DND-41 (cell line): ENCODE results near the gene TBX4.

Experiments
- ATAC-seq: fragments of 200-7000 bp; cut with Tn5 transposase; 3 replicates; pipeline ENCODE4 v1.9.1; 2021; ENCODE audit warnings: low read depth; ENCODE audit not compliant: insufficient read depth
- DNase-seq: peaks from one replicate; pipeline ENCODE4 v3.0.0-alpha.2; 2020
- H2AFZ ChIP-seq: 2 replicates; pipeline ENCODE4 v1.6.0; 2012; ENCODE audit warnings: low read depth, low read length
- H3K27ac ChIP-seq: 2 replicates; pipeline ENCODE4 v1.5.1; 2012; ENCODE audit warnings: low read length, inconsistent platforms
- H3K27me3 ChIP-seq: fragments of 200-600 bp; sonication (generic); 2 replicates; pipeline ENCODE4 v1.6.0; 2012; ENCODE audit warnings: low read length, mild to moderate bottlenecking, inconsistent platforms; ENCODE audit not compliant: insufficient read depth, poor library complexity
- H3K36me3 ChIP-seq: 2 replicates; pipeline ENCODE4 v1.5.1; 2012; ENCODE audit warnings: low read length, inconsistent platforms; ENCODE audit not compliant: insufficient read depth
- H3K4me1 ChIP-seq: 2 replicates; pipeline ENCODE4 v1.5.1; 2012; ENCODE audit warnings: mild to moderate bottlenecking, low read length; ENCODE audit not compliant: insufficient read depth
- H3K4me2 ChIP-seq: 2 replicates; pipeline ENCODE4 v1.6.0; 2012; ENCODE audit warnings: mild to moderate bottlenecking, moderate library complexity, low read length, inconsistent platforms; ENCODE audit not compliant: insufficient read depth
- H3K4me3 ChIP-seq, 2 experiments: fragments of 200-600 bp in 1 of 2; shearing (Covaris generic) in 1 of 2; 2 replicates each; pipeline ENCODE4 v1.5.1; 2012 to 2016; ENCODE audit warnings: inconsistent platforms in 2 of 2, low read length in 2 of 2, mild to moderate bottlenecking in 2 of 2, low read depth in 1 of 2, moderate library complexity in 1 of 2
- H3K79me2 ChIP-seq: 2 replicates; pipeline ENCODE4 v1.6.0; 2012; ENCODE audit warnings: low read length, inconsistent platforms; ENCODE audit not compliant: insufficient read depth
- H3K9ac ChIP-seq: 2 replicates; pipeline ENCODE4 v1.6.0; 2012; ENCODE audit warnings: low read depth, mild to moderate bottlenecking, inconsistent platforms, low read length, moderate library complexity
- H3K9me3 ChIP-seq: 2 replicates; pipeline ENCODE4 v1.5.1; 2012; ENCODE audit warnings: low read length, moderate library complexity, mild to moderate bottlenecking, inconsistent platforms; ENCODE audit not compliant: insufficient read depth, severe bottlenecking
- H4K20me1 ChIP-seq: 2 replicates; pipeline ENCODE4 v1.6.0; 2012; ENCODE audit warnings: low read length; ENCODE audit not compliant: insufficient read depth
- EZH2 ChIP-seq: IDR thresholded peaks from 3 replicates; pipeline ENCODE4 v1.6.1; 2012; ENCODE audit warnings: borderline replicate concordance, low read depth, mild to moderate bottlenecking, moderate library complexity, low read length, inconsistent platforms; ENCODE audit not compliant: severe bottlenecking
- TF ChIP-seq, protein P1 (sequence below): IDR thresholded peaks from 2 replicates; pipeline ENCODE4 v1.5.1; 2012; ENCODE audit warnings: borderline replicate concordance, low read length, moderate library complexity, mild to moderate bottlenecking; ENCODE audit not compliant: poor library complexity, severe bottlenecking; ENCODE audit errors: extremely low read depth

Gene TBX4

DNA sequence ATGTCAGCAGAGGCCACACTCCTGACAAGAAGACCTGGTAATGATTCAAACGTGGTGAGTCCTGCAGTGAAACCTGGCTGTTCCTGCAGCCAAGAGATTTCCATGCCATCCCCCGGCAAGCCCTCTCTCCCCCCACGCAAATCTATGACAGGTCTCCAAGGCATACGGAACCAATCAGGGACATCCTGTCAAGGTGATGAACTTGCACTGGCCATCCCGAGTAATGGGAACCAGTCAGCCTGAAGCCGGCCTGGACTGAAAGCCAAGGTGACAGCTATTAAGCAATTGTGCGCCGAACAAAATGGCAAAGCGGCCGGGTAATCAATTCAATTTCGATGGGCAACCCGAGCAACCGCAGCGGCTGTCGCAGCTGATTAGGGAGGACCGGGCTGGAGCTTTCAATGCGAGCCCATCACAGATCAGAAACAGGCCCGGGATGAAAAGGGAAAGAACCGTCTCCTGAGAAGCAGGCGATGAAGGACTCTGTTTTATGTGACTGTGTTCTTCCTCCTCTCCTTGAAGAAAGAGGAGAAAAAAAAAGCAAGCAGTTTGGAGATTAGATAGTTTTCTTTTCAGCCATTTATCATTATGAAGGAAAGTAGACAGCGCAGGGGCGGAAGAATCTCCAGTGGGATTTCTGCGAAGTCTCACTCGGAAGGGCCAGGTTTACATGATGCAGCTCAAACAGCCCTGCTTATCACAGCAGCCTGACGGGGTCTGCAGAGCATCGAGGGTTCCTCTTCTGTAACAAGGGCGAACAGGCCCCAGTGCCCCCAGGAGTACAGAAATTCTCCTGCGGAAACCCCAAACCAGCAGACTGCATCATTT, 35.2 kb downstream of the TBX4 start:
- Histone ChIP-seq H3K4me3 (no peak overlapping the region), H3K36me3 (no peaks in the 10 kb centered on the region), H3K79me2 (no peaks in the 10 kb centered on the region), H4K20me1 (no peaks in the 10 kb centered on the region; the same call in 1 of the 2 replicates), H3K27me3 (peaks cover 3% of the 10 kb centered on the region), H3K4me1 (no peaks in the 10 kb centered on the region), H3K9ac (no peak overlapping the region), H2AFZ (no peak overlapping the region), H3K27ac (no peak overlapping the region), H3K4me2 (no peak overlapping the region), H3K9me3 (no peaks in the 10 kb centered on the region)
- ATAC-seq = no peak
- TF ChIP-seq, protein P1, sequence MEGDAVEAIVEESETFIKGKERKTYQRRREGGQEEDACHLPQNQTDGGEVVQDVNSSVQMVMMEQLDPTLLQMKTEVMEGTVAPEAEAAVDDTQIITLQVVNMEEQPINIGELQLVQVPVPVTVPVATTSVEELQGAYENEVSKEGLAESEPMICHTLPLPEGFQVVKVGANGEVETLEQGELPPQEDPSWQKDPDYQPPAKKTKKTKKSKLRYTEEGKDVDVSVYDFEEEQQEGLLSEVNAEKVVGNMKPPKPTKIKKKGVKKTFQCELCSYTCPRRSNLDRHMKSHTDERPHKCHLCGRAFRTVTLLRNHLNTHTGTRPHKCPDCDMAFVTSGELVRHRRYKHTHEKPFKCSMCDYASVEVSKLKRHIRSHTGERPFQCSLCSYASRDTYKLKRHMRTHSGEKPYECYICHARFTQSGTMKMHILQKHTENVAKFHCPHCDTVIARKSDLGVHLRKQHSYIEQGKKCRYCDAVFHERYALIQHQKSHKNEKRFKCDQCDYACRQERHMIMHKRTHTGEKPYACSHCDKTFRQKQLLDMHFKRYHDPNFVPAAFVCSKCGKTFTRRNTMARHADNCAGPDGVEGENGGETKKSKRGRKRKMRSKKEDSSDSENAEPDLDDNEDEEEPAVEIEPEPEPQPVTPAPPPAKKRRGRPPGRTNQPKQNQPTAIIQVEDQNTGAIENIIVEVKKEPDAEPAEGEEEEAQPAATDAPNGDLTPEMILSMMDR = no peak
- TF ChIP-seq EZH2 = no peak
- no peak for DNase-seq

DNA sequence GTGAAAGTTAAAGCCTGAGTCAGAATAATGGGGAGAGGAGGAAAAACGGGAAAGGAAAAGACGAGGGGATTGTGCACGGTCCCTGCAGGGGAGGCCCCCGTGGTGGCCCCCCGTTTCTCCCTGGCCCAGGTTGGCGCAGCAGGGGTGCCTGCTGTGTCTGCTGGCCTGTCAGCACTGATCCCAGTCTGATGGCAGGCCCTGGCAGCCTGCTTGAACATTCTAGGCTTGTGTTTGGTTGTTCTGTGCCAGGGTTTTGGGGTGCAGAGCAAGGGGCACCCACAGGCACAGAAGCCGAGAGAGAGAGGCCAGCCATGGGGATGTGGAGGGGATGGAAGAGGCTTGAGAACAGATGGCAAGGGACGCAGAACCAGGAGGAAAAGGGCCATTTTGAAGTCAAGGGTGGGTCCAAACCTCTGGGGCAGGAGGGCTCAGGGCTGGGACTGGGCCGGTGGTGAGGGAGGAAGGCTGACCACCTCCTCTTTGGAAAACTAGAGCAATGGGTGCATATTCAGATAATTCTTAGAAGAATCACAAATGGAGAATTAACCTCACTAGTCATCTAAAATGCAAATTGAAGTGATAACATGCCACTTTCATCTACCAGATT, 35.9 kb downstream of the TBX4 start:
- ATAC-seq (no peak), DNase-seq (no peak)
- Histone ChIP-seq H3K27me3 (peaks cover 3% of the 10 kb centered on the region), H3K4me1 (no peaks in the 10 kb centered on the region), H3K36me3 (no peaks in the 10 kb centered on the region), H3K9me3 (no peaks in the 10 kb centered on the region), H3K4me2 (no peak overlapping the region), H2AFZ (no peak overlapping the region), H3K4me3 (no peak overlapping the region), H4K20me1 (no peaks in the 10 kb centered on the region; the same call in 1 of the 2 replicates), H3K27ac (no peak overlapping the region), H3K9ac (no peak overlapping the region), H3K79me2 (no peaks in the 10 kb centered on the region)
- TF ChIP-seq EZH2 = no peak
- TF ChIP-seq, protein P1 = no peak

DNA sequence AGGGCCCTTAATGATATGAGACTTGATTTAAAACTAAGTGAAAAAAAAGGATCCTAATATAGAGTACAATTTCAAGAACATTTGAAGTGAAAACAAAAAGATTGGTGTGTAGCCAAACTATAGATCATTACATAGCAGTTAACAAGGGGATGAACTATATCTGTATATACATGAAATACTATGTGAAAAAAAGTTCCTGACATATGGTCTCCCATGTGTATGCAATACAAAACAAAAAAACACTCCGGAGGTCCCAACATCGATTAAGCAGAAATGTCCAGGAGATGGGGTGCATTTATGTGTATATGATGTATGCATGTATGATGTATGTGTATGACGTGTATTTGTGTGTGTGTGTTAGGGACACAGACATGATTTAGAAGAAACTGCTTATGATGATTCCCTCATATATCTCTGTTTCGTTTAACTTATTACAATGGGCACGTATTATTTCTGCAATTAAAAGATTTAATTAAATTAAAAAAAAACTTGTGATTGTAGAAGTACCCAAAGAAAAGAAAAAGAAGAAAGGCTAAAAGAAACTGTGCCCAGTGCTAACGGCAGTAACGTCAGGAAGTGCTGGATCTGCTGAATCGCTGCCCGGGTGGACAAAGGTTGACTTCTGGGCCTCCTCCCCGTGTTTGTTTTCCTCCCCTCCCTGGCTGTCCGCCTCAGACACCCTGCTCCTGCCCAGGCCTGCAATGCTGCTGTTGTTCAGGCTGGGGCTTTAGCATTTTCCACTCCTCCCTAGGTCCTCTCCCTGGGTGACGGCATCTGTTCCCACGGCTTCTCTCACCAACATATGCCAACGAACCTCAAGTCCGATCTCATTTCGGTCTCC, 36.9 kb downstream of the TBX4 start:
- Histone ChIP-seq H2AFZ (no peak overlapping the region), H3K4me3 (no peak overlapping the region), H3K79me2 (no peaks in the 10 kb centered on the region), H3K4me1 (no peaks in the 10 kb centered on the region), H3K27me3 (peaks cover 3% of the 10 kb centered on the region), H3K27ac (no peak overlapping the region), H3K36me3 (no peaks in the 10 kb centered on the region), H3K9ac (no peak overlapping the region), H3K9me3 (no peaks in the 10 kb centered on the region), H4K20me1 (no peaks in the 10 kb centered on the region; the same call in 1 of the 2 replicates), H3K4me2 (no peak overlapping the region)
- ATAC-seq (no peak), DNase-seq (no peak)
- TF ChIP-seq, protein P1 = no peak
- no peak for TF ChIP-seq EZH2
